HepG2 (cell line): ENCODE measurements around the gene ERBB3. TPM values are rescaled to one million over a fixed set of nuclear protein-coding genes. Genes with fewer than 3 reads are reported as not detected.

Source experiments
- AGO1 ChIP-seq: fragments of 200-400 bp; formaldehyde crosslinking; IDR thresholded peaks from 2 replicates; pipeline ENCODE4 v1.6.1; 2017; ENCODE audit warnings: mild to moderate bottlenecking, low read depth, low read length, moderate library complexity; ENCODE audit not compliant: poor library complexity, severe bottlenecking
- ATF7-NPFF ChIP-seq: sonication (generic); formaldehyde crosslinking; IDR thresholded peaks from 2 replicates; pipeline ENCODE4 v1.8.1; 2023; ENCODE audit warnings: mild to moderate bottlenecking, low read depth, missing genetic modification reagents, moderate library complexity
- HDAC1 ChIP-seq: sonication (generic); formaldehyde crosslinking; IDR thresholded peaks from 2 replicates; pipeline ENCODE4 v1.5.1; 2020; ENCODE audit warnings: mild to moderate bottlenecking, missing genetic modification reagents
- MLLT10 ChIP-seq: sonication (generic); formaldehyde crosslinking; IDR thresholded peaks from 2 replicates; pipeline ENCODE4 v1.4.0; 2020; ENCODE audit warnings: missing genetic modification reagents
- PRDM15 ChIP-seq: sonication (generic); formaldehyde crosslinking; IDR thresholded peaks from 2 replicates; pipeline ENCODE4 v1.4.0; 2020; ENCODE audit warnings: missing genetic modification reagents
- SNAPC2 ChIP-seq: sonication (generic); formaldehyde crosslinking; IDR thresholded peaks from 2 replicates; pipeline ENCODE4 v1.8.1; 2022; ENCODE audit warnings: mild to moderate bottlenecking, missing genetic modification reagents
- TBX2 ChIP-seq: sonication (generic); formaldehyde crosslinking; IDR thresholded peaks from 2 replicates; pipeline ENCODE4 v1.5.0; 2020; ENCODE audit warnings: missing genetic modification reagents, mild to moderate bottlenecking, borderline replicate concordance
- XBP1 ChIP-seq: sonication (generic); formaldehyde crosslinking; IDR thresholded peaks from 2 replicates; pipeline ENCODE4 v1.5.0; 2020; ENCODE audit warnings: missing genetic modification reagents
- ZBTB7B ChIP-seq: sonication (generic); formaldehyde crosslinking; IDR thresholded peaks from 2 replicates; pipeline ENCODE4 v1.4.0; 2020; ENCODE audit warnings: missing genetic modification reagents
- ZNF225 ChIP-seq: sonication (generic); formaldehyde crosslinking; IDR thresholded peaks from 2 replicates; pipeline ENCODE4 v1.4.0; 2020; ENCODE audit warnings: mild to moderate bottlenecking, missing genetic modification reagents
- ZNF598 ChIP-seq: sonication (generic); formaldehyde crosslinking; IDR thresholded peaks from 2 replicates; pipeline ENCODE4 v1.5.1; 2020; ENCODE audit warnings: mild to moderate bottlenecking, missing genetic modification reagents, borderline replicate concordance
- ZSCAN29 ChIP-seq: sonication (generic); formaldehyde crosslinking; conservative IDR thresholded peaks from 2 replicates; pipeline ENCODE4 v1.4.0; 2020; ENCODE audit warnings: mild to moderate bottlenecking, missing genetic modification reagents
- polyA plus RNA-seq, 8 experiments: library from polyadenylated mRNA; depleted of rRNA in 3 of 8; stranded (reverse) in 7 of 8; unstranded in 1 of 8; fragments of >200 nt; fragmentation: Illumina TruSeq in 4 of 8; extraction: Trizol in 4 of 8; gene quantifications; 2 replicates each; pipeline versions ENCODE4 v1.2.1 to v1.2.3, GENCODE V29; 2011 to 2016; ENCODE audit warnings: low read depth in 4 of 8, missing spikeins in 1 of 8, mixed read lengths in 1 of 8; ENCODE audit not compliant: insufficient read depth in 1 of 8
- total RNA-seq, 5 experiments: library from RNA; depleted of rRNA; stranded (reverse); fragments of >200 nt; fragmentation: Illumina TruSeq; extraction: Trizol; gene quantifications; 2 replicates each; pipeline ENCODE4 v1.2.3, GENCODE V29; 2016; ENCODE audit warnings: low read depth in 1 of 5
- TF ChIP-seq, protein P1 (sequence below): sonication (generic); formaldehyde crosslinking; IDR thresholded peaks from 2 replicates; pipeline ENCODE4 v1.5.1; 2020; ENCODE audit warnings: mild to moderate bottlenecking, missing genetic modification reagents, borderline replicate concordance
- TF ChIP-seq, protein P2 (sequence below): sonication (generic); formaldehyde crosslinking; IDR thresholded peaks from 2 replicates; pipeline ENCODE4 v1.8.0; 2022; ENCODE audit warnings: missing genetic modification reagents, mild to moderate bottlenecking, inconsistent platforms, borderline replicate concordance
- TF ChIP-seq, protein P3 (sequence below): sonication (generic); formaldehyde crosslinking; IDR thresholded peaks from 2 replicates; pipeline ENCODE4 v1.4.0; 2020; ENCODE audit warnings: missing genetic modification reagents

ERBB3 gene
- total and polyA plus RNA-seq, 2 of the 13 experiments (the other 11 are each of a cell fraction or from before 2014, with no cell fraction given): 93.6 to 358 TPM

DNA sequence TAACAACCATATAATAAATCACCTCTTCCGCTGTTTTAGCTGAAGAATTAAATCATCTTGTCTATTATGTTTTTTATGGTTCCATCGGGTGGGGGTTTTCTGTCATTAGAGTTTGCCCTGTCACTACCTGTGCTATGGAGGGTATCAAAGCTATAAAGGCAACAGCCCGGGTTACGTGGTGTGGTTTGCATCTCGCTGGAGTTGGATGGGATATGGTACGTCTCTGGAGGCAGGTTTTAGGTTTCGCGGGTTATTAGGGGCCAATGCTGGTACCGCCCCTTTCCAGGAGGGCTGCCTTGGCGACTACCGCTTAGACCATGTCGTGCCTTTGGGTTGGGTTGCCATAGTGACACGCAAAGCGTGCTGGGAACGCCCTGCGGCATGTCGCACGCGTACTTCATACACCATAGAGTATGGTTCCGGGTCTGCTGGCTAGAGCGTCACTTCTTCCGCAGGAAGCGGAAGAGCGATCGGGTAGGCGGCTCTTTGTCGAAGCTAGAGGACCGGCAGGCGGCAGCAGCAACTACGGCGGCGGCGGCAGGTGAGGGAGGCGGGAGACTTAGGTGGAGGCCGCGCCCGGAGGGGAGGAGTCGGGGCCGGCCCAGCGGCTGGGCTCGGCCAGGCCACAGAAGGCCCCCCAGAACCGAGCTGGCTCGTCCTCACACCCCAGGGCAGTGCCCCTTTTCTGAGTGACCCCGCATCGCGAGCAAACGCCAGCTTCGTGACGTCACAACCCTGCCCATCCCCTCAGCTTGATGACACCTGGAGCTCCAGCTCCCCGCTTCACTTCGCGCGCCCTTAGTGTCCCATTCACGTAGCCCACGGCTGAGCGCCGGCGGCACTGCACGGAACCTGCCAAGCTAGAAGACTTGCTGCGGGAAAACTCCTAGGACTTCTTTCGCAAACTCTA lies 38.1 kb downstream of the ERBB3 start, which contains the start of gene ZC3H10 (continued):
- TF ChIP-seq, protein P1, sequence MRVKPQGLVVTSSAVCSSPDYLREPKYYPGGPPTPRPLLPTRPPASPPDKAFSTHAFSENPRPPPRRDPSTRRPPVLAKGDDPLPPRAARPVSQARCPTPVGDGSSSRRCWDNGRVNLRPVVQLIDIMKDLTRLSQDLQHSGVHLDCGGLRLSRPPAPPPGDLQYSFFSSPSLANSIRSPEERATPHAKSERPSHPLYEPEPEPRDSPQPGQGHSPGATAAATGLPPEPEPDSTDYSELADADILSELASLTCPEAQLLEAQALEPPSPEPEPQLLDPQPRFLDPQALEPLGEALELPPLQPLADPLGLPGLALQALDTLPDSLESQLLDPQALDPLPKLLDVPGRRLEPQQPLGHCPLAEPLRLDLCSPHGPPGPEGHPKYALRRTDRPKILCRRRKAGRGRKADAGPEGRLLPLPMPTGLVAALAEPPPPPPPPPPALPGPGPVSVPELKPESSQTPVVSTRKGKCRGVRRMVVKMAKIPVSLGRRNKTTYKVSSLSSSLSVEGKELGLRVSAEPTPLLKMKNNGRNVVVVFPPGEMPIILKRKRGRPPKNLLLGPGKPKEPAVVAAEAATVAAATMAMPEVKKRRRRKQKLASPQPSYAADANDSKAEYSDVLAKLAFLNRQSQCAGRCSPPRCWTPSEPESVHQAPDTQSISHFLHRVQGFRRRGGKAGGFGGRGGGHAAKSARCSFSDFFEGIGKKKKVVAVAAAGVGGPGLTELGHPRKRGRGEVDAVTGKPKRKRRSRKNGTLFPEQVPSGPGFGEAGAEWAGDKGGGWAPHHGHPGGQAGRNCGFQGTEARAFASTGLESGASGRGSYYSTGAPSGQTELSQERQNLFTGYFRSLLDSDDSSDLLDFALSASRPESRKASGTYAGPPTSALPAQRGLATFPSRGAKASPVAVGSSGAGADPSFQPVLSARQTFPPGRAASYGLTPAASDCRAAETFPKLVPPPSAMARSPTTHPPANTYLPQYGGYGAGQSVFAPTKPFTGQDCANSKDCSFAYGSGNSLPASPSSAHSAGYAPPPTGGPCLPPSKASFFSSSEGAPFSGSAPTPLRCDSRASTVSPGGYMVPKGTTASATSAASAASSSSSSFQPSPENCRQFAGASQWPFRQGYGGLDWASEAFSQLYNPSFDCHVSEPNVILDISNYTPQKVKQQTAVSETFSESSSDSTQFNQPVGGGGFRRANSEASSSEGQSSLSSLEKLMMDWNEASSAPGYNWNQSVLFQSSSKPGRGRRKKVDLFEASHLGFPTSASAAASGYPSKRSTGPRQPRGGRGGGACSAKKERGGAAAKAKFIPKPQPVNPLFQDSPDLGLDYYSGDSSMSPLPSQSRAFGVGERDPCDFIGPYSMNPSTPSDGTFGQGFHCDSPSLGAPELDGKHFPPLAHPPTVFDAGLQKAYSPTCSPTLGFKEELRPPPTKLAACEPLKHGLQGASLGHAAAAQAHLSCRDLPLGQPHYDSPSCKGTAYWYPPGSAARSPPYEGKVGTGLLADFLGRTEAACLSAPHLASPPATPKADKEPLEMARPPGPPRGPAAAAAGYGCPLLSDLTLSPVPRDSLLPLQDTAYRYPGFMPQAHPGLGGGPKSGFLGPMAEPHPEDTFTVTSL: no peak
- TF ChIP-seq AGO1 (peak; percentile 100), ZNF225 (no peak), HDAC1 (CRISPR knock-in tag) (peak; percentile 96), ZNF598 (CRISPR knock-in tag) (no peak), ZBTB7B (0 out of 2 replicates have a peak, but pooled peaks have one; percentile 34), XBP1 (CRISPR knock-in tag) (no peak), SNAPC2 (0 out of 2 replicates have a peak, but pooled peaks have one; percentile 53), MLLT10 (CRISPR knock-in tag) (no peak), PRDM15 (CRISPR knock-in tag) (no peak), ZSCAN29 (CRISPR knock-in tag) (no peak), TBX2 (CRISPR knock-in tag) (peak; percentile 89), ATF7-NPFF (peak; percentile 93)
- TF ChIP-seq, protein P2, sequence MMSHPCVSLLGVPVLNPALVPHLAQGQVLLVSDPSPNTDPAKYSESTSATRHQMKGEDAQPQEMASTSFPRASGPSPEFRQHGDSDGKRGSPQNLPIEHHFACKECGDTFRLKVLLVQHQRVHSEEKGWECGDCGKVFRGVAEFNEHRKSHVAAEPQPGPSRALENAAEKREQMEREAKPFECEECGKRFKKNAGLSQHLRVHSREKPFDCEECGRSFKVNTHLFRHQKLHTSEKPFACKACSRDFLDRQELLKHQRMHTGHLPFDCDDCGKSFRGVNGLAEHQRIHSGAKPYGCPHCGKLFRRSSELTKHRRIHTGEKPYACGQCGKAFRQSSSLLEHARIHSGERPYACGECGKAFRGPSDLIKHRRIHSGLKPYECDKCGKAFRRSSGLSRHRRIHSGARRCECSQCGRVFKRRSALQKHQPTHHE (CRISPR knock-in tag): peak; percentile 70; the same call in 1 of the 2 replicates
- TF ChIP-seq, protein P3, sequence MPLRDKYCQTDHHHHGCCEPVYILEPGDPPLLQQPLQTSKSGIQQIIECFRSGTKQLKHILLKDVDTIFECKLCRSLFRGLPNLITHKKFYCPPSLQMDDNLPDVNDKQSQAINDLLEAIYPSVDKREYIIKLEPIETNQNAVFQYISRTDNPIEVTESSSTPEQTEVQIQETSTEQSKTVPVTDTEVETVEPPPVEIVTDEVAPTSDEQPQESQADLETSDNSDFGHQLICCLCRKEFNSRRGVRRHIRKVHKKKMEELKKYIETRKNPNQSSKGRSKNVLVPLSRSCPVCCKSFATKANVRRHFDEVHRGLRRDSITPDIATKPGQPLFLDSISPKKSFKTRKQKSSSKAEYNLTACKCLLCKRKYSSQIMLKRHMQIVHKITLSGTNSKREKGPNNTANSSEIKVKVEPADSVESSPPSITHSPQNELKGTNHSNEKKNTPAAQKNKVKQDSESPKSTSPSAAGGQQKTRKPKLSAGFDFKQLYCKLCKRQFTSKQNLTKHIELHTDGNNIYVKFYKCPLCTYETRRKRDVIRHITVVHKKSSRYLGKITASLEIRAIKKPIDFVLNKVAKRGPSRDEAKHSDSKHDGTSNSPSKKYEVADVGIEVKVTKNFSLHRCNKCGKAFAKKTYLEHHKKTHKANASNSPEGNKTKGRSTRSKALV (CRISPR knock-in tag): no peak
